OCI-LY7 (cell line): ENCODE measurements around the gene CA10. TPM values are rescaled to one million over a fixed set of nuclear protein-coding genes. Genes with fewer than 3 reads are reported as not detected.

Experiments
- BruUV-seq: library from RNA; stranded (reverse); fragments of 400-500 nt; replicated peaks from 2 replicates; lab custom pipeline; 2021; lab: Mats Ljungman, UMichigan
- CTCF ChIA-PET: fragments of 300-600 bp; sonication (Branson Sonifier 250); formaldehyde crosslinking; loops from one replicate; lab custom pipeline; 2022; ENCODE audit warnings: antibody characterized with exemption; ENCODE audit not compliant: unreplicated experiment; lab: Charles Lee
- POLR2A ChIA-PET: fragments of 300-600 bp; sonication (Branson Sonifier 250); formaldehyde crosslinking; loops from one replicate; lab custom pipeline; 2022; ENCODE audit warnings: antibody characterized with exemption; lab: Charles Lee
- DNase-seq: peaks from one replicate; pipeline ENCODE4 v3.0.0-alpha.2; 2015; ENCODE audit warnings: low spot score
- H2AFZ ChIP-seq: fragments of 200-600 bp; sonication (generic), shearing (Covaris generic); 2 replicates; pipeline ENCODE4 v1.6.1; 2014; ENCODE audit warnings: mild to moderate bottlenecking, antibody characterized with exemption, low read length, moderate library complexity
- H3K27ac ChIP-seq: fragments of 200-600 bp; sonication (generic); 2 replicates; pipeline ENCODE4 v1.5.1; 2014; ENCODE audit warnings: mixed run types, low read depth, mild to moderate bottlenecking, moderate library complexity, low read length, inconsistent platforms; ENCODE audit not compliant: poor library complexity, severe bottlenecking
- H3K36me3 ChIP-seq: fragments of 200-600 bp; sonication (generic); 2 replicates; pipeline ENCODE4 v1.6.1; 2014; ENCODE audit warnings: mild to moderate bottlenecking, antibody characterized with exemption, low read length, moderate library complexity, mixed read lengths; ENCODE audit not compliant: insufficient read depth
- H3K4me1 ChIP-seq: fragments of 200-600 bp; sonication (generic); 2 replicates; pipeline ENCODE4 v1.5.1; 2014; ENCODE audit warnings: mild to moderate bottlenecking, low read length; ENCODE audit not compliant: insufficient read depth, poor library complexity, severe bottlenecking
- H3K4me2 ChIP-seq: fragments of 200-600 bp; sonication (generic); 2 replicates; pipeline ENCODE4 v1.6.1; 2014; ENCODE audit warnings: mild to moderate bottlenecking, low read length
- H3K4me3 ChIP-seq: fragments of 200-600 bp; sonication (generic); 2 replicates; pipeline ENCODE4 v1.5.1; 2014; ENCODE audit warnings: mild to moderate bottlenecking, low read depth, low read length; ENCODE audit not compliant: poor library complexity, severe bottlenecking
- H3K79me2 ChIP-seq: fragments of 200-600 bp; sonication (generic); 2 replicates; pipeline ENCODE4 v1.6.1; 2016; ENCODE audit warnings: low read depth, mild to moderate bottlenecking, low read length, moderate library complexity, mixed read lengths; ENCODE audit not compliant: insufficient read depth
- H3K9me2 ChIP-seq: fragments of 200-600 bp; sonication (generic); 2 replicates; pipeline ENCODE4 v1.6.1; 2016; ENCODE audit warnings: mild to moderate bottlenecking, low read length, mixed read lengths; ENCODE audit not compliant: insufficient read depth
- H3K9me3 ChIP-seq: fragments of 200-600 bp; sonication (generic); 2 replicates; pipeline ENCODE4 v1.6.1; 2014; ENCODE audit warnings: mild to moderate bottlenecking, mixed run types, low read length, mixed read lengths
- H4K20me1 ChIP-seq: fragments of 200-600 bp; sonication (generic); 2 replicates; pipeline ENCODE4 v1.6.1; 2014; ENCODE audit warnings: mild to moderate bottlenecking, antibody characterized with exemption, low read length, moderate library complexity, mixed read lengths; ENCODE audit not compliant: insufficient read depth
- CTCF ChIP-seq: fragments of 200-600 bp; sonication (generic); conservative IDR thresholded peaks from 2 replicates; pipeline ENCODE4 v1.5.1; 2014; ENCODE audit warnings: mild to moderate bottlenecking, antibody characterized with exemption, low read length, moderate library complexity, mixed read lengths
- EZH2phosphoT487 ChIP-seq: fragments of 200-600 bp; sonication (generic); IDR thresholded peaks from 2 replicates; pipeline ENCODE4 v1.6.1; 2018; ENCODE audit warnings: low read depth, borderline replicate concordance, mild to moderate bottlenecking, mixed run types, antibody characterized with exemption, low read length, moderate library complexity, mixed read lengths
- intact Hi-C: fragments of 100-400 bp; cut with micrococcal nuclease; formaldehyde crosslinking; loops from one replicate; pipeline ENCODE4 v1.10.0; 2022; ENCODE audit not compliant: unreplicated experiment
- total RNA-seq, 2 experiments: library from RNA; depleted of rRNA in 1 of 2; stranded (reverse); fragments of >200 nt in 1 of 2; shearing (Covaris generic) in 1 of 2; gene quantifications; 2 replicates each; pipeline ENCODE4 v1.2.3, GENCODE V29; 2014 to 2022

CA10 gene
- total RNA-seq, 2 experiments from 2014 or later = not detected

- intact Hi-C loops = no loop called here
- no peaks in the 10 kb centered on the region for H3K4me1 ChIP-seq
- no peak overlapping the region for H2AFZ ChIP-seq
- CTCF ChIA-PET = no interaction called here
- POLR2A ChIA-PET = no interaction called here
- no peaks in the 10 kb centered on the region for H3K9me2 ChIP-seq
- no peaks in the 10 kb centered on the region for H4K20me1 ChIP-seq
- TF ChIP-seq CTCF (no peak), EZH2phosphoT487 (no peak)
- no peaks in the 10 kb centered on the region for H3K9me3 ChIP-seq
- H3K4me3 ChIP-seq = no peak overlapping the region
- no peaks in the 10 kb centered on the region for H3K36me3 ChIP-seq
- no TSS peak for BruUV-seq
- H3K79me2 ChIP-seq = no peaks in the 10 kb centered on the region
- no peak for DNase-seq
- no peak overlapping the region for H3K4me2 ChIP-seq
- H3K27ac ChIP-seq = no peak overlapping the region
Observed at GRCh38 chr17:51933647-51934046, 224.9 kb downstream of the CA10 start.

- H3K4me3 ChIP-seq = no peak overlapping the region
- H3K9me3 ChIP-seq = no peaks in the 10 kb centered on the region
- TF ChIP-seq CTCF (no peak), EZH2phosphoT487 (no peak)
- BruUV-seq = no TSS peak
- H3K4me2 ChIP-seq = no peak overlapping the region
- H3K79me2 ChIP-seq = no peaks in the 10 kb centered on the region
- no peaks in the 10 kb centered on the region for H3K36me3 ChIP-seq
- intact Hi-C loops = no loop called here
- H4K20me1 ChIP-seq = no peaks in the 10 kb centered on the region
- H3K9me2 ChIP-seq = no peaks in the 10 kb centered on the region
- H3K27ac ChIP-seq = no peak overlapping the region
- no peaks in the 10 kb centered on the region for H3K4me1 ChIP-seq
- ChIA-PET CTCF (no interaction called here), POLR2A (no interaction called here)
- DNase-seq = no peak
- no peak overlapping the region for H2AFZ ChIP-seq
Observed at GRCh38 chr17:51926448-51926847, 232.1 kb downstream of the CA10 start.

GRCh38 chr17:51921500-51921899, 237.0 kb downstream of the CA10 start:
- BruUV-seq = no TSS peak
- CTCF ChIA-PET = no interaction called here

More at GRCh38 chr17:51921500-51921899, 237.0 kb downstream of the CA10 start:
- DNase-seq = no peak
- Histone ChIP-seq H3K4me2 (no peak overlapping the region), H3K4me3 (no peak overlapping the region), H3K36me3 (no peaks in the 10 kb centered on the region), H3K4me1 (no peaks in the 10 kb centered on the region), H3K9me3 (no peaks in the 10 kb centered on the region), H3K27ac (no peak overlapping the region), H3K79me2 (no peaks in the 10 kb centered on the region), H3K9me2 (no peaks in the 10 kb centered on the region), H4K20me1 (no peaks in the 10 kb centered on the region), H2AFZ (no peak overlapping the region)
- POLR2A ChIA-PET = no interaction called here
- intact Hi-C loops = no loop called here
- TF ChIP-seq EZH2phosphoT487 (no peak), CTCF (no peak)
